ENCODE results near the gene WNK2.

DNA sequence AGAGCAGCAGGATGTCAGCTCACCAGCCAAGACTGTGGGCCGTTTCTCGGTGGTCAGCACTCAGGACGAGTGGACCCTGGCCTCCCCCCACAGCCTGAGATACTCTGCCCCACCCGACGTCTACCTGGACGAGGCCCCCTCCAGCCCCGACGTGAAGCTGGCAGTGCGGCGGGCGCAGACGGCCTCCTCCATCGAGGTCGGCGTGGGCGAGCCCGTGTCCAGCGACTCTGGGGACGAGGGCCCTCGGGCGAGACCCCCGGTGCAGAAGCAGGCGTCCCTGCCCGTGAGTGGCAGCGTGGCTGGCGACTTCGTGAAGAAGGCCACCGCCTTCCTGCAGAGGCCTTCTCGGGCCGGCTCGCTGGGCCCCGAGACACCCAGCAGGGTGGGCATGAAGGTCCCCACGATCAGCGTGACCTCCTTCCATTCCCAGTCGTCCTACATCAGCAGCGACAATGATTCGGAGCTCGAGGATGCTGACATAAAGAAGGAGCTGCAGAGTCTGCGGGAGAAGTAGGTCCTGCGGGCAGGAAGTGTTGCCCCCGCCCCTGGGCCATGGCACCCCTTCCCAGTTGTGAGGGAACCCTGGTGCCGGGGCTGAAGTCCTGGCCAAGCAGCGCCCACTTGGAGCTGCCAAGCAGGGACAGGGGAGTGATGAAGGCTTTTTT is 108.9 kb downstream of the WNK2 start:
- TF ChIP-seq CTCF (IDR thresholded peaks at IDR 0.05; ENCODE audit: low read depth, low read length, poor library complexity, severe bottlenecking): no peak
- TF ChIP-seq EZH2phosphoT487 (IDR thresholded peaks at IDR 0.05; ENCODE audit: borderline replicate concordance, low read length): no peak

All from DOHH2 (cell line).